ENCODE data around the gene BCL11A.

The BCL11A gene

DNA sequence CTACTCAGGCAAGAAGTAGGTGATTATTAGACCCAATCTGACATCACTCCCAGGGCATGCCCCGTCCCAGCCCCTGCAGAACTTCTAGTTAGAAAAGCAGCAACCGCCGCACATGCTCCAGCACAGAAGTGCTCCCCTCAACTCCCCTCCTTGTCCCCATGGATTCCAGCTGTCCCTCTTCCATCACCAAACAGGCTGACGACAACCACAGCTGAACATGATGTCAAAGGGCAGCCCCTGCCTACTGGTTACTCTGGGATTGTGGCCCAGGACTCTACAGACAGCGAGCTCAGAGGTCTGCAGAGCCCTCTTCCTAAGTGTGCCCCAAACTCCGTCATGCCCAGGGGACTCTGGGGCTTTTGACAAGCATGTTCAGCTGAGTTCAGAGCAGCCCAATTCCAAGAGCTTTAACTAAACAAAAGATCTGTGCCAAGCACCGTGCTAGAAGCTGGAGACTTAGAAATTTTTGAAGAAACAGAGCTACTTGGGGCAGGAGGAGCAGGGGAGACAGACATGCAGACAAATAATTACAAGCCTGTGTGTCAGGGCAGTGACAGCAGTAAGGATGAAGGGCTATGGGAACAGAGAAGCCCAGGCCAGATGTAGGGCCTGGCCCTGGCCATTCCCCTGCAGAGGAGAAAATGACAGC lies 148.1 kb downstream of the BCL11A start:
- DNase-seq (ENCODE audit: low read depth), result no peak
